GM18868 (cell line): Measurements from ENCODE around the gene HDC.

ENCODE experiments used
- ATAC-seq: cut with Tn5 transposase; IDR thresholded peaks from one replicate; pipeline ENCODE4 v1.9.1; 2021; ENCODE audit warnings: mild to moderate bottlenecking, moderate library complexity; ENCODE audit not compliant: unreplicated experiment

The HDC gene

GRCh38 chr15:50265620-50266019, at the start of gene HDC:
Gene HDC, minus strand, starts transcription at chr15:50265726. Its CDS starts 103 bp downstream, at chr15:50265623.
- no peak for ATAC-seq

GRCh38 chr15:50312636-50313035, 47.1 kb upstream of the HDC start:
- ATAC-seq, result peak; percentile 68

GRCh38 chr15:50307799-50308198, 42.3 kb upstream of the HDC start:
- no peak for ATAC-seq

- ATAC-seq, result no peak
These were observed 39.3 kb upstream of the HDC start for GRCh38 chr15:50304836-50305235.

GRCh38 chr15:50302581-50302980, 37.1 kb upstream of the HDC start:
- peak; percentile 73 for ATAC-seq

- no peak for ATAC-seq
These were observed 32.8 kb upstream of the HDC start for GRCh38 chr15:50298340-50298739.

GRCh38 chr15:50295966-50296365, 30.4 kb upstream of the HDC start:
- ATAC-seq, result no peak

- ATAC-seq, result no peak
These were observed 24.2 kb upstream of the HDC start for GRCh38 chr15:50289749-50290148.

- ATAC-seq, result no peak
These were observed 22.0 kb upstream of the HDC start for GRCh38 chr15:50287324-50288116.

GRCh38 chr15:50281427-50281826, 15.9 kb upstream of the HDC start:
- no peak for ATAC-seq

- ATAC-seq, result no peak
These were observed 14.7 kb upstream of the HDC start for GRCh38 chr15:50280271-50280670.

GRCh38 chr15:50278496-50278895, 13.0 kb upstream of the HDC start:
- ATAC-seq, result no peak

GRCh38 chr15:50277370-50277769, 11.8 kb upstream of the HDC start:
- ATAC-seq, result no peak

GRCh38 chr15:50275908-50276307, 10.4 kb upstream of the HDC start:
- no peak for ATAC-seq

- ATAC-seq, result no peak
These were observed 9.6 kb upstream of the HDC start for GRCh38 chr15:50275091-50275490.

- ATAC-seq, result no peak
These were observed 2.1 kb upstream of the HDC start for GRCh38 chr15:50267577-50267976.

GRCh38 chr15:50262533-50262932, 3.0 kb downstream of the HDC start:
- ATAC-seq, result no peak

- no peak for ATAC-seq
These were observed 3.5 kb downstream of the HDC start for GRCh38 chr15:50261981-50262380.

- ATAC-seq, result peak; percentile 56
These were observed 4.5 kb downstream of the HDC start for GRCh38 chr15:50260969-50261496.

GRCh38 chr15:50259276-50259675, 6.2 kb downstream of the HDC start:
- no peak for ATAC-seq

GRCh38 chr15:50257924-50258323, 7.6 kb downstream of the HDC start:
- ATAC-seq, result no peak

GRCh38 chr15:50257332-50257731, 8.2 kb downstream of the HDC start:
- ATAC-seq, result no peak
